ENCODE data around the gene LDLRAD3.

DNA sequence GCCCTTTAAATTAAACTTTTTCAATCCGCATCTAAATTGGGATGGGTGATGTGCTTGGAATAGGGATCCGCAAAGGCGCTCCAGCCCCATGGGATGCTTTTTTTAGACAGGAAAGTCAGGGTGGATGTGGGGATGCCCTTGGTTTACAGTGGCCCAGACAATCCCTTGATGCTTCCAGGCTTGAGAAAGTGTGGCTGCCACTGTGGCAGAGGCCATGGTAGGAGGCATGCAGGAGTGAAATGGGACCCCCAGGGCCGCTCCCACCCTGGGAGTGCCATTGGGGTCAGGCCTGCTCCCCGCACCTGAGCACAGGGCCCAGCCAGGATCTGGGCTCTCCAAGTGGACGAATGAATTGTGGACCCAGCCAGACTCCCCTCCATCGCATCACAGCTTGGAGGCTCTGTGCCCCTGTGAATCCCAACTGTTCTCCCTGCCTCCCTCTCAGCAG lies 269.6 kb downstream of the LDLRAD3 start:
- TF ChIP-seq CTCF (IDR thresholded peaks at IDR 0.05; ENCODE audit: low read depth, low read length) (no peak), EZH2phosphoT487 (IDR thresholded peaks at IDR 0.05; ENCODE audit: low read depth) (no peak)
